ENCODE data around the gene CD24. TPM values are rescaled to one million over a fixed set of nuclear protein-coding genes. Genes with fewer than 3 reads are reported as not detected.

The CD24 gene
- total RNA-seq, 1 donor = 1.7 TPM

- TF ChIP-seq CTCF (IDR thresholded peaks at IDR 0.05; ENCODE audit: insufficient read depth, low read length) = no peak
- no peak overlapping the region for H3K4me3 ChIP-seq (ENCODE audit: low read depth, low read length)
- DNase-seq (ENCODE audit: low read depth) = no peak
Observed at GRCh38 chr6:106967936-106968555, 6.5 kb downstream of the CD24 start.

- no peak for TF ChIP-seq CTCF (IDR thresholded peaks at IDR 0.05; ENCODE audit: insufficient read depth, low read length)
- H3K4me3 ChIP-seq (ENCODE audit: low read depth, low read length) = no peak overlapping the region
Observed at GRCh38 chr6:106966671-106967640, 7.6 kb downstream of the CD24 start.

GRCh38 chr6:106966229-106966628, 8.3 kb downstream of the CD24 start:
- no peak for TF ChIP-seq CTCF (IDR thresholded peaks at IDR 0.05; ENCODE audit: insufficient read depth, low read length)
- no peak for DNase-seq (ENCODE audit: low read depth)

More at GRCh38 chr6:106966671-106967640, 7.6 kb downstream of the CD24 start:
- no peak for DNase-seq (ENCODE audit: low read depth)

GRCh38 chr6:106964954-106965353, 9.6 kb downstream of the CD24 start:
- no peak overlapping the region for H3K4me3 ChIP-seq (ENCODE audit: low read depth, low read length)
- TF ChIP-seq CTCF (IDR thresholded peaks at IDR 0.05; ENCODE audit: insufficient read depth, low read length) = no peak
- DNase-seq (ENCODE audit: low read depth) = no peak

More at GRCh38 chr6:106966229-106966628, 8.3 kb downstream of the CD24 start:
- no peak overlapping the region for H3K4me3 ChIP-seq (ENCODE audit: low read depth, low read length)

- H3K4me3 ChIP-seq (ENCODE audit: low read depth, low read length) = no peak overlapping the region
- DNase-seq (ENCODE audit: low read depth) = no peak
- TF ChIP-seq CTCF (IDR thresholded peaks at IDR 0.05; ENCODE audit: insufficient read depth, low read length) = no peak
Observed at GRCh38 chr6:106964099-106964498, 10.4 kb downstream of the CD24 start.

GRCh38 chr6:106963544-106963943, 11.0 kb downstream of the CD24 start:
- no peak for DNase-seq (ENCODE audit: low read depth)
- no peak for TF ChIP-seq CTCF (IDR thresholded peaks at IDR 0.05; ENCODE audit: insufficient read depth, low read length)

More at GRCh38 chr6:106963544-106963943, 11.0 kb downstream of the CD24 start:
- H3K4me3 ChIP-seq (ENCODE audit: low read depth, low read length) = no peak overlapping the region

All from fibroblast of the aortic adventitia (primary cell).